Body of pancreas (tissue), 4 donors: ENCODE results near the gene CHTF8. TPM values are rescaled to one million over a fixed set of nuclear protein-coding genes. Genes with fewer than 3 reads are reported as not detected.
A peak's percentile ranks its signal among the peaks of the same experiment; 100 is the strongest.

Source experiments
- ATAC-seq: fragments of 150-250 bp; one replicate; pipeline ENCODE4 v1.9.1; 2016
- DNase-seq, 4 donors: peaks; one replicate each; pipeline ENCODE4 v3.0.0-alpha.2; 2019
- H3K27ac ChIP-seq, 4 donors: fragments of 200-600 bp; sonication (generic); 1 replicate in 3 of 4; 2 replicates in 1 of 4; pipeline versions ENCODE4 v1.5.1 to v1.6.1; 2016 to 2019; ENCODE audit warnings: mild to moderate bottlenecking in 1 of 4, mixed read lengths in 1 of 4, moderate library complexity in 1 of 4
- H3K27me3 ChIP-seq, 2 donors: fragments of 200-600 bp; sonication (generic); one replicate each; pipeline ENCODE4 v1.6.0; 2016; ENCODE audit warnings: mild to moderate bottlenecking in 1 of 2
- H3K36me3 ChIP-seq, 2 donors: fragments of 200-600 bp; sonication (generic); replicated peaks in 1 of 2; 2 replicates each; pipeline ENCODE4 v1.5.1; 2016; ENCODE audit warnings: low read depth in 2 of 2; ENCODE audit not compliant: insufficient read depth in 1 of 2
- H3K4me1 ChIP-seq: fragments of 200-600 bp; sonication (generic); one replicate; pipeline ENCODE4 v1.6.0; 2016
- H3K4me3 ChIP-seq, 2 donors: fragments of 200-600 bp; sonication (generic); 1 replicate in 1 of 2; 2 replicates in 1 of 2; pipeline ENCODE4 v1.5.1; 2016 to 2019
- H3K9me3 ChIP-seq, 3 donors: fragments of 200-600 bp; sonication (generic); 1 replicate in 2 of 3; 2 replicates in 1 of 3; pipeline ENCODE4 v1.5.1; 2016
- CTCF ChIP-seq, 7 experiments: fragments of 450-650 bp in 4 of 7; fragments of 200-600 bp in 3 of 7; sonication (generic) in 3 of 7; IDR thresholded peaks; one replicate each; pipeline ENCODE4 v1.5.1; 2016 to 2019; ENCODE audit warnings: antibody characterized with exemption in 7 of 7
- POLR2A ChIP-seq, 3 donors: fragments of 450-650 bp; IDR thresholded peaks; one replicate each; pipeline ENCODE4 v1.6.1; 2016; ENCODE audit warnings: antibody characterized with exemption in 3 of 3, mild to moderate bottlenecking in 2 of 3
- WGBS, 2 donors: methylation state at CpG; one replicate each; pipeline ENCODE4 v1.1.5; 2017; 5-methylcytosine and 5-hydroxymethylcytosine counted together
- intact Hi-C: fragments of 100-400 bp; cut with DNase I; formaldehyde crosslinking; loops from one replicate; pipeline ENCODE4 v1.15.1; 2023
- total RNA-seq, 2 donors: library from RNA; depleted of rRNA; stranded (reverse); fragments of >200 nt; gene quantifications; one replicate each; pipeline ENCODE4 v1.1.0, GENCODE V29; 2016

Gene CHTF8
- total RNA-seq, 2 donors from 2014 or later: 35.3 to 39.4 TPM

GRCh38 chr16:69123910-69124309 is 8.5 kb downstream of the CHTF8 start:
- H3K4me1 ChIP-seq: peaks cover 15% of the 10 kb centered on the region
- H3K36me3 ChIP-seq: no peaks in the 10 kb centered on the region
- H3K27me3 ChIP-seq: no peaks in the 10 kb centered on the region
- ATAC-seq (peak; percentile 53), DNase-seq (peak; percentile 72 to 80 (median 75))
- no peak overlapping the region for H3K27ac ChIP-seq
- WGBS, 2 donors: 79 to 81% methylated on average over 3 of the region's 3 CpGs
- TF ChIP-seq POLR2A (IDR thresholded peaks at IDR 0.05) (no peak), CTCF (IDR thresholded peaks at IDR 0.05) (peak in 6 of 7 experiments; percentile 44 to 84 (median 77))
- H3K9me3 ChIP-seq: no peaks in the 10 kb centered on the region
- intact Hi-C loops: loop anchor here (5.0 to 10.0 kb wide), 2 partner anchors 222 to 279 kb away; partner anchors contain the start of gene TANGO6
- H3K4me3 ChIP-seq: no peak overlapping the region

- Histone ChIP-seq H3K9me3 (no peaks in the 10 kb centered on the region), H3K4me1 (peaks cover 28% of the 10 kb centered on the region), H3K4me3 (no peak overlapping the region), H3K27ac (peak overlapping the region in 3 of 4 donors; percentile 27 to 65 (median 48)), H3K27me3 (no peaks in the 10 kb centered on the region), H3K36me3 (no peaks in the 10 kb centered on the region)
- 94 to 96% methylated on average over 19 of the region's 19 CpGs for WGBS, 2 donors
- intact Hi-C loops: loop anchor here (5.0 to 10.0 kb wide), 2 partner anchors 218 to 275 kb away; partner anchors contain the start of gene TANGO6
- no peak for TF ChIP-seq CTCF (IDR thresholded peaks at IDR 0.05)
- no peak for TF ChIP-seq POLR2A (IDR thresholded peaks at IDR 0.05)
- no peak for ATAC-seq
- no peak for DNase-seq
These were observed 12.2 kb downstream of the CHTF8 start for GRCh38 chr16:69120096-69120664.

GRCh38 chr16:69119536-69119935 is 12.9 kb downstream of the CHTF8 start:
- Histone ChIP-seq H3K27me3 (no peaks in the 10 kb centered on the region), H3K4me1 (peaks cover 28% of the 10 kb centered on the region), H3K36me3 (no peaks in the 10 kb centered on the region), H3K9me3 (no peaks in the 10 kb centered on the region), H3K4me3 (no peak overlapping the region), H3K27ac (peak overlapping the region in 3 of 4 donors; percentile 27 to 65 (median 48))
- ATAC-seq: peak; percentile 36
- WGBS, 2 donors: 54% methylated on average over 2 of the region's 2 CpGs; no CpG with 5 or more reads in 1 of the 2 donors
- DNase-seq: peak in 2 of 4 donors; percentile 26 to 46
- TF ChIP-seq CTCF (IDR thresholded peaks at IDR 0.05) (no peak), POLR2A (IDR thresholded peaks at IDR 0.05) (no peak)
- intact Hi-C loops: no loop called here

GRCh38 chr16:69118994-69119393 is 13.4 kb downstream of the CHTF8 start:
- DNase-seq: peak; percentile 75 to 86 (median 82)
- H3K27me3 ChIP-seq: no peaks in the 10 kb centered on the region

More at GRCh38 chr16:69118994-69119393, 13.4 kb downstream of the CHTF8 start:
- Histone ChIP-seq H3K9me3 (no peaks in the 10 kb centered on the region), H3K36me3 (no peaks in the 10 kb centered on the region), H3K4me3 (no peak overlapping the region), H3K27ac (peak overlapping the region in 3 of 4 donors; percentile 27 to 65 (median 48)), H3K4me1 (peaks cover 28% of the 10 kb centered on the region)
- peak; percentile 74 for ATAC-seq
- TF ChIP-seq POLR2A (IDR thresholded peaks at IDR 0.05) (no peak), CTCF (IDR thresholded peaks at IDR 0.05) (no peak)
- WGBS, 2 donors: 21 to 25% methylated on average over 2 of the region's 2 CpGs
- intact Hi-C loops: no loop called here
